Activated CD4-positive, alpha-beta T cell treated with anti-CD3 and anti-CD28 coated beads, Interleukin-2, amount 50 U/mL, for 16 hours (primary cell): ENCODE measurements around the gene ITPR1.

ENCODE experiments used
- DNase-seq: peaks from one replicate; pipeline ENCODE4 v3.0.0-alpha.2; 2020

Gene ITPR1

DNA sequence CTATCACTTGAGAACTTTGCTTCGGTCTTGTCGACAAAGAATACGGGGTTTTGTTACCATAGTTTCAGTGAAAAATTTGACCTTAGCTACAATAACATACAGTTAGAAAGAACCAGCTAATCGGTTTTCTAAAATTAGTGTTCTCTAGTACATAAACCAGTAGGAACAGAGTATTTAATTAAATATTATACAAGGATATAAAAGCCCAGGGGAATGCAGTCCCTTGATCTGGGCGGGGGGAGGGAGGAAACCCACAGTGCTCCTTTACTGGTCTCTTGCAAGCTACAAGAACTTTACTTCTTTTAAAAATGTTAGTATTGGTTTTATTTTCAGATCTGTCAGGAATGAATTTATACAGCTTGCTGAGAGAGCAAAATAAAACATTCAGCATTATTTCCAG is 41.8 kb downstream of the ITPR1 start:
- no peak for DNase-seq

DNA sequence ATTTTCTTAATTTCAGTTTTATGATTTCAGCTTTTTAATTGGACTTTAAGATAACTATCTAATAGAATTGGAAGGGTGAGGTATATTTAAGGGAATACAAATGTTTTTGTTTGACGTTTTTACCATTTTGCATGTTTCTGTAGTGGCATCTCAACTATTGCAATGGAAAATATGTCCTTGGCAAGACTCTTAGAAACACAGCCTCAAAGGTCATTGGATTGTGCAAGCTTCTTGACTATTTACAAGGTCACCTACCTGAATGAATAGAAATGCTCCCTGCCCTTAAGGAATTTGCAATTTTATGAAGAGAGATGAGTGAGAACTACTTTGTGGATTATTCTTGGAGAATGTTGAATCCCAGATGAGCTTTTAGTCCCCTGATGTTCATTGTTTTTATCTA is 43.1 kb downstream of the ITPR1 start:
- no peak for DNase-seq

DNA sequence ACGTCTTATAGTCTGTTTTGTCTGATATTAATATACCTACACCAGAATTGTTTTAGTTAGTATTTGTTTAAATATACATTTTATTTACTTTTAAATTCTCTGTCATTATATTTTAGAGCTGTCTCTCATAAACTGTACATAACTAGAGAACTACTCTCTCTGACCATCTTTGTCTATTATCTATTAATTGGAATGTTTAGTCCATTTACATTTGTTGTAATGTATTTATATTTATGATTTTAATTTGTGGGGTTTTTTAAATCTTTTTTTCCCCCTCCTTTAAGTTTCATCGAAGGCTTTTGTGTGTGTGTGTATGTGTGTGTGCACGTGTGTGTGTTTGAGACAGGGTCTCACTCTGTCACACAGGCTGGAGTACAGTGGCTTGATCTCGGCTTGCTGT is 47.1 kb downstream of the ITPR1 start:
- DNase-seq, result no peak

DNA sequence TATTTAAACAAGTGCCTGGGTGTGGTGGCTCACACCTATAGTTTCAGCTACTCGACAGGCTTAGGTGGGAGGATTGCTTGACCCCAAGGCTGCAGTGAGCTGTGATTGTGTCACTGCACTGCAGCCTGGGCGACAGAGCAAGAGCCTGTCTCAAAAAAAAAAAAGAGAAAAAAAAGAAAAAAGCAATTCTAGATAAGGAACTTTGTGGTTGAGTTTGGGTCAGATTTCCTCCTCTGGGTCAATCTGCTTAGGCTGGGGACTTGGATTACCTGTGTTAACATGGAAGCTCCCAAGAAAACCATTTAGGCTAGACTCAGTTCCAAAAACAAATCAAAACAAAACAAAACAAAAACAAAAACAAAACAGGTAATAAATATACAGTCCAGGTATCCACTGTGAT is 50.0 kb downstream of the ITPR1 start:
- no peak for DNase-seq

DNA sequence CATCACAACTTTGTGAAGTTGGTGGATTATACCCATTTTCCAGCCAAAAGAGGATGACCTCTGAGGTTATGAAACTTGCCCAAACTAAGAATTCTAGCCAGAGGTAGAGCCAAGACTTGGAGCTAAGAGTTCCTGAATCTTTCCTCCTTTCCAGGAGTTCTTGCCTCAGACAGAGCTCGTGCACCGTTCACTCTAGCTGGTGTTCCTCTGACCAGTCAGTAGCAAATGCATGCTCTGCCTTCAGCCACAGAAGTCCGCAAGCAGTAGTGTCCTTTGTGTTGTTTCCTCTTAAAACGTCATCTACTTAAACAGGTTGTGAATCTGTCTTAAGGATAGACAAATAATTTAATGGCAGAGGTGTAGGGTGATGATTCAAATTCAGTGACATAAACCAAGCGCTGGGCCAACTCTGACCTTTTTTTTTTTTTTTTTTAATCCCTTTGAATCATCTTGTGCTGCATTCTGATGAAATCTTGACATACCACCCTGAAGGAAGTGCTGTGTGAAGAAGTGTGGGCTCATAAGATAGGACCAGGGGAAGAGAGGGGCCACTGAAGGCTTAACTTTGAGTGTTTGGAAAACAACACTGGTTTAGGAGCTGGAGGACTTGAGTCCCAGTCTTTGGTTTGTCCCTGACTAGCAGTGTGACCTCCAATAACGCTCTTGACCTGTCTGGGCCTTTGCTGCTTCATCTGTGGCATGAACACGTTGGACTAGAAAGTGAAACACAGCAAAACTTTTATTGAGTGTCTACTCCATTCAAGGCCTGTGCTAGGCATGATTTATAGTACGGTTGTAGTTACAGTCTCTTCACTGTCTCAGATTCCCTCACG is 53.4 kb downstream of the ITPR1 start:
- DNase-seq, result no peak

DNA sequence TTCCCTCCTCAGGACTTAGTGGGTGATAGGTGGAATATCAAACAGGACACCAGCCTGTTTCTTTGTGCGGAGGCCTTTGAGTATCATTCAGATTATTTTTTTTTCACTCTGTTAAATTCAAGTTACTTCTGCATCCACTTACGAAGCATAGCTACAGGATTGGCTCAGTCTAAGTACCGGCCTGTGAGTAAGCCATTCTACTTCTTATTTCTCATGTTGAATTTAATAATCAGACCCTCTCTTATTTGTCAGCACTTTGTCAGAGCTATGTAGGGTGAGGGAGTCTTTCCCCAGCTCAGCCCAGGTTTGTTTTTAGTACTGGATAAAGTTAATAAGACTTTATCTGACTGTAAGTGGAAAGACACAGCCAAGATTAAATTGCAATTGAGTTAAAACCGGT is 54.7 kb downstream of the ITPR1 start:
- no peak for DNase-seq

DNA sequence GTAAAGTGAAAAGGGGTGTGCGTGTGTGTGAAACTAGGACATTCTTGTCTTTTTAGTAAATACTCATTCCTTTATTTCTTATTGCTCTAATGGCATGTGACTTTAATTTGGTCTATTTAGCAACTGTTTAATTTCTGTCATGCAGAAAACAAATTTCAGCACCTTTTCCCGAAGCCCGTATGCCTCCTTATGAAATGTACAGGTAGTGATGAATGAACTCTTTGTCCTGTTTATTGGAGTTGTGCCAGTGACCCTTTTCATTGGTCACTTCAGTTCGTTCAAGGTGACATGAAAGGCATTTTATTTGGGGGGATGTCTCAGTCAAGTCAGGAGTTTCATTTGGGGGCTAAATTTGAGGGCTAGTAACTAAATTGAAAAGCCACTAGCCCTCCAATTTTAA is 55.2 kb downstream of the ITPR1 start:
- no peak for DNase-seq

DNA sequence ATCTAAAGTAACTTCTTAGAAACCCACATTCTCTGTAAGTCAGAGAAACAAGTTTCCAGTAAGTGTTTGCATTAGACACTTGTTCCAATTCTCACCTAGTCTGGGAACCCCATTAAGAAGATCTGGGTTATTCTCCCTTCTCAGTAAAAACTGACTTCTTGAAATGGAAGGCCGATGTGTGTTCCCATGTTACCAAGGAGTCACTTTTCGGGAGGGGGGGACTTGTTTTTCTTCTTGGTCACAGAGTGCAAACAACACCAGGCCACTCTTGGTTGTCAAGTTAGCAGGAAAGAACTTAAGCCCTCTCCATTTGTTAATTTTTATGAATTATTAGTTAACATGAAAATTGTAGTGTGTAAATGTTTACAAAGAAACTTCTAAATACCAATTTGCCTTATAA is 55.6 kb downstream of the ITPR1 start:
- no peak for DNase-seq

DNA sequence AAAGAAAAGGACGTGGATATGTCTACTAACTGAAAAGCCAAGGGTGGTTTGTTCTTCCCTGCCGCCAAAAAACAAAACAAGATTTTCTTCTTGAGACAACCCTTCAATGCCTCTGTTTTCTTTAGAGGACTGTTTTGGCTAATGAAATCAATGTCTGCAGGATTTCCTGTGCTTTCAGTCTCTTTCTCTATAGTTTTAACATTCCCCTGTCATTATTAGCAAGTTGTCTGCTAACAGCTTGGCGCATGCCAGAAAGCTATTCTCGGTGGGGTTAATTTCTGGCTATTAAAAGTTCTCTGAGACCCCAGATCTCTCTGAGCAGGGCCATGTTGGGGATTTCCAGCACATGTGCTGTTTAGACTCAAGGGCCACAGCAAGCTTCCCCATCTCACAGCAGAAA is 56.7 kb downstream of the ITPR1 start:
- DNase-seq, result no peak

DNA sequence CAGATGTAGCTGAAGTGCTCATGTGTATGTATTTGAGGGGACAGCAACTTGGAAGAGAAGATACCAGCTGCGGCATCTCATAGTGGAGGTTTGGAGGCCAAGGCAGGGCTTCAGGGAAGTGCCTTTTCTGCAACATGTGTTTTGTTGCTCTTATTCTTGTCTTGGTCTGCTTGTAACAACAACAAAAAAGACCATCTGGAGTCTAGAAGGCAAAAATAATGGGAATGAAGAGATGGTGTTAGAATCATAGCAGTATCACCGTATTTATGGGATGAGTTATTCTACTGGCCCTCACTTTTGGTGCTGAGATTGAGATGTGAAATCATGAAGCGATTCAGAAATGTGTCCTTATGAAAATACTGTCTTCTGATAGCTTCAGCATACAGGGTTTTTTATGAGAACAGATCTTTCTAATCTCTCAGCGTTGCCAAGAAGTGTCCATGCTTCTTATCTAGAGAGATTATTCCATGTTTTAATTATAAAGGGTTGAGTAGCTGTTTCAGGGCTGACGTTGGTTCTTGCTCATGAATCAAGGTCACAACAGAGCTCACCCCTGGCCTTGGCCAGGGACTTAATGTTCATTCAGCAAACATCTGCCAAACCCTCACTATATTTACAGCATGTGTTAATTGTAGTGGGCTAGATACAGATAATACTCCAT is 58.0 kb downstream of the ITPR1 start:
- no peak for DNase-seq

DNA sequence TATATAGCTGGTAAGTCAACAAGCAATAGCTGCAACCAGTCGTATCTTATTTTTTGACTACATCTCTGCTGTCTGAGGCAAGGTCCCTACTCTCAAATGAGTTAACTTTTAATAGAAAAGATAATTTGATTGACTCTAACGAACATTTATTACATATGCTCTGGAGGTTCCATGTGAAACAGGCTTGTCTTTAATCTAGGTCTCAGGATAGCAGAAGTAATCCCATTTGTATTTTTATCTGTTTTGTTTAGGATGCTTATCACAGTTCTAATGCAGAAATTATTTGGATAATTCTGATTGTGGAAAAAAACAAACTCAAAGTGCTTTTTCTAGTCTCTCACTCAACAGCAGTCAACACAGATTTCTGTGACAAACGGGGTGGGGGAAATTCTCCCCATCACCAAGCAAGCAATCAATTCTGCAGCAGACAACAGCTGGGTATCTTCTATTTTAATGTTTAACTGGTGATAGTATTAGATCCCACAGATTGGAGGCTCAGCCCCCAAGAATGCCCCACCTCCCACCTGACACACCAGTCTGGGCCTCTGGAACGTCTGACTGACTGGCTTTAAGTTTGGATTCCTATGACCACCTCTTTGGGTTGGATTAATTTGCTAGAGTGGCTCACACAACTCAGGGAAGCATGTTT is 58.8 kb downstream of the ITPR1 start:
- DNase-seq, result no peak

DNA sequence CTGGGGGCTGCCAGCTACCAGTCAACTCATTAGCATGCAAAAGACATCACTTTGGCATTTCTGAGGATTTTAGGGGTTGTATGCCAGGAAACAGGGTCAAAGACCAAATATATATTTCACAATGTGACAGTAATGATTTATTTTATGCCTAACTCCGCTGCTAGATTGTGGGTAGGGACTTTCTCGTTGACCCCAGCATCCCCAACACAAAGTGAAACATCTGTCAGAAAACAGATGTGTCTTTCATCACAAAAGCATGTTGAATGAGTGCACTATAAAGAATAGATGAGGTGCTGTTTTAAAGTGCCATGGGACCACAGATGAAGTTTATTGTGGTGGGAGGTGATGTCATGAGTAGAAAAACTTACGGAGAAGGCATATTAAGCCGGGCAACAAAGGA is 59.7 kb downstream of the ITPR1 start:
- no peak for DNase-seq

DNA sequence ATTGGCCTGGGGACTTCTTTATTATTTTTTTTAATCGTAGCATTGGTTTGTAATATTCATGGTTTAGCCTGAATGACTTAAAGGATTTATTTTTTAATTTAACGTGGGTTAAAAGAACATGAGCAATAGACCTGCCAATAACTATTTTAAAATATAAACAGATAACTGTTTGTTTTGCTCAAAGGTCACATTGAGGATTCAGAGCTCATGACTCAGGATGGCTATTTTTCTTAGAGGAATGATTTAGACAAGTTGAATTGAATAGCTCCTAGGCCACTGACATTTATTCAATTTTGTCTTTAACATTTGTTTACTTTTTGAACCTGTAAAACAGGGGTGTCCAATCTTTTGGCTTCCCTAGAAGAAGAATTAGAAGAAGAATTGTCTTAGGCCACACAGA is 68.5 kb downstream of the ITPR1 start:
- DNase-seq, result no peak

DNA sequence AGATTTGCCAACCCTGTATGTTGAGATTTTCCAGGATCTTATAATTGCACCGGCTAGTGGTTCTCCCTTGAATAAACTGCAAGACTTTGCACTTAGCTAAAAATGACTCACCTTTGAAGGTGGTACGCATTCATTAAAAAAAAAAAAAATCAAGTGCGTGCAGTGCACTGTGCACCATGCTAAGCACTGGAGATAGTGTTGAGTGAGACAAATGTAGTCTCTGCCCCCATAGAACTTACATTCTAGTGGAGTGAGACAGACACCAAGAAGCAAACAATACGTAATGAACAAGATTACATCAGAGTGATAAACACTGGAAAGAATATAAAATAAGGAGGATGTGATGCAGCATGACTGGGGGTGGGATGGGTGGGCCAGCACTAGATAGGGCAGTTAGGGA is 69.4 kb downstream of the ITPR1 start:
- no peak for DNase-seq

DNA sequence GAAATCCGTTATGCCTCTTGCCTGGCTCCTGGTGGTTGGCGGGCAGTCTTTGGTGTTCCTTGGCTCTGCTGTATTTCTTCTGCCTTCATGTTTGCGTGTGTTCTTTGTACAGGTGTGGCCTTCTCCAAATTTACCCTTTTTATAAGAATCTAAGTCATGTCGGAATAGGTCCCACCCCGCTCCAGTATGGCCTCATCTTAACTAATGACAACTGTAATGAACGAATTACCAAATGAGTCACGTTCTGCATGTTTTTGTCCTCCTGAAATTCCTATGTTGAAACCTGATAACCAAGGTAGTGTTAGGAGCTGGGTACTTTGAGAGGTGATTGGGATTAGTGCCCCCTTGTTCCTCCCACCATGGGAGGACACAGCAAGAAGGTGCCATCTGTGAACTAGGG is 71.1 kb downstream of the ITPR1 start:
- no peak for DNase-seq

DNA sequence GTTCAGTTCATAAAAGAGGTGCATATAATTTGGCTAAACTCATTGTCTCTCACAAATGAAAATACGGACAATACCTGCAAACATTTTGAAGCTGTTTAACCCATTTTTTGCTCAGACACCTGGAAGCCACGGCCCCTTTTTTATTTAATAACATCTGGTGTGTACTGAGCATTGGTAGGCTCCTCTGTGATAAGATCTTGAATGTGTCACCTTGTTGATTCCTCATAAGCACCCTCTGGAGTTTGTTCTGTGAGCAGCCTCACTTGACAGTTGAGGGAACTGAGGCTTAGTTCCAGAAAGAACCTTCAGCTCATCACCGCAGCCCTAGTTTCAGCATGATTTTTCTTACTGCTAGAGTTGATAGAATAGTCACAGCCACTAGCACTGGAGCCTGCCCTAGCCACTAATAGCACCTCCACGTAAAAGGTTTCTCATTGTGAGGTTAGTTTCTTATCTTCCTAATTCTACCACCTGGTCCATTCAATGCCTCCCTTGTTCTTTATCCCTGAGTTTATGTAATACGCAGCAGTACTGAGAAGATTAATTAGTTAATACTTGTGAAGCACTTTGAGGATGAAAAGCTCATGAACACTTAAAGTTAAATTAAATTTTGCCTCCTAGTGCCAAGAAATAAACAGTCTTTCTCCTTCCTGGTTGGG is 71.9 kb downstream of the ITPR1 start:
- DNase-seq, result no peak

DNA sequence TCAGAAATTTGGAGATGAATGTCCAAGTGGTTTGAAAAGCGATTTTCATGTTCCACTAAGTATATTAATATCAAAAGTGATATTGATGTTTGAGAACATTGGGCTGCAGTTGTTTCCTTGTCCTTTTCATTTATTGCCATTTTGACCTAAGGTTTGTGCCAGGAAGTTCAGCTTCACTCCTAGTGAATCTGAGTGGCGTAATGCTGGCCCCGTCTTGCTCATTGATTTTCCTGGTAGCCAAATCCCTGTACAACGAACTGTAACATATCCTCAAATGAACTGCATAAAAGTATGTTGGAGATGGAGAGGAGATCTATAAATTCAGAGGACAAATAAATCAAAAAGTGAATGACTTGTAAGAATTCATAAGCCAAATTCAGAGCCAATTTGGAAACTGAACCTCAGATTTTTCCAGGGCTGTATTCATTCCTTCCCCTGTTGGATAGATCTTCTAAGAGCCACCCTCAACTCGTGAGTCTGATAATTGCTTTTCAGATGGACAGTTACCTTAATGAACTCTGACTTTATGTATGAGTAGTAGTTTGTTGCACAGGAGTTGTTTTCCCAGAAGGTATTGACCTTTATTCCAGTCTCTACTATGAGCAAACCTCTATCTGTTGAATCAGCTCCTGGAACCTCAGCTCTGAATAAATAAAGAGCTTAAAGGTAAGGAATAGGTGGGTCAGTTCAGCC is 72.8 kb downstream of the ITPR1 start:
- DNase-seq, result no peak

DNA sequence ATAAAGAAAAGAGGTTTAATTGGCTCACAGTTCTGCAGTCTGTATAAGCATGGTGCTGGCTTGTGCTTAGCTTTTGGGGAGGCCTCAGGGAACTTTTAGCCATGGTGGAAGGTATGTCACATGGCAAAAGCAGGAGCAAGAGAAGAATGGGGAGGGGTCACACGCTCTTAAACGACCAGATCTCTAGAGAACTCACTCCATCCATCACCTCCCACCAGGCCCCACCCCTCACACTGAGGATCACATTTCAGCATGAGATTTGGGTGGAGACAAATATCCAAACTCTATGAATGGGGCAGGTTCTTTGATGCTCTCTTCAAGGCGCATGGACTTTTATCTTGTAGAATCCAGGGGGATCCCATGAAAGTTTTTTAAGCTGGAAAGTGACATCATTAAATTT is 75.7 kb downstream of the ITPR1 start:
- no peak for DNase-seq

DNA sequence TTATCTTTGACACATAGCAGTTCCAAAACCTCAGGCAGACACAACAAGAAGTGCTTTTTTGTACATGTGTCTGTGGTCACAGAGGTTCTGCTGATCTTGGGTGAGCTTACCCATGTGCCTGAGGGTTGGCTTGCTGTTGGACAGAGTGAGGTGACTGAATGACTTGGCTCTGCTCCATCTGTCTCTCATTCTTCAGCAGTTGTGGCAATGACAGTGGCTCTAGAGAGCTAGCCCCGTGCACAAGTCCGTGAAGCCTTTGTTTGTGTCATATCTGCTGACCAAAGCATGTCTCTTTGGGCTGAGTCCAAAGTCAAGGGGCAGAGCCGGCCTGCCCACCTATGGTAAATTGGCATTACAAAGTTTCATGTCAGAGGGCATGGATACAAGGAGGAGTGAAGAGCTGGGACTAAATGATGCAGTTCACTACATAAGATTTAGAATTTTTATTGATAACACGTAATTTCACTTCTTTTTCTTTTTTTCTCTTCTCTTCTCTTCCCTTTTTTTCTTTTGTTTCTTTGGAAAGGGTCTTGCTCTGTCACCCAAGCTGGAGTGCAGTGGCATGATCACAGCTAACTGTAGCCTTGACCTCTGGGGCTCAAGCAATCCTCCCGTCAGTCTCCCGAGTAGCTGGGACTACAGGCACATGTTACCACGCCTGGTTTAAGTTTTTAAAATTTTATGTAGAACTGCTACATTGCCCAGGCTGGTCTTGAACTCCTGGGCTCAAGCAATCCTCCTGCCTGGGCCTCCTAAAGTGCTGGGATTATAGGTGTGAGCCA is 77.9 kb downstream of the ITPR1 start:
- DNase-seq, result no peak

DNA sequence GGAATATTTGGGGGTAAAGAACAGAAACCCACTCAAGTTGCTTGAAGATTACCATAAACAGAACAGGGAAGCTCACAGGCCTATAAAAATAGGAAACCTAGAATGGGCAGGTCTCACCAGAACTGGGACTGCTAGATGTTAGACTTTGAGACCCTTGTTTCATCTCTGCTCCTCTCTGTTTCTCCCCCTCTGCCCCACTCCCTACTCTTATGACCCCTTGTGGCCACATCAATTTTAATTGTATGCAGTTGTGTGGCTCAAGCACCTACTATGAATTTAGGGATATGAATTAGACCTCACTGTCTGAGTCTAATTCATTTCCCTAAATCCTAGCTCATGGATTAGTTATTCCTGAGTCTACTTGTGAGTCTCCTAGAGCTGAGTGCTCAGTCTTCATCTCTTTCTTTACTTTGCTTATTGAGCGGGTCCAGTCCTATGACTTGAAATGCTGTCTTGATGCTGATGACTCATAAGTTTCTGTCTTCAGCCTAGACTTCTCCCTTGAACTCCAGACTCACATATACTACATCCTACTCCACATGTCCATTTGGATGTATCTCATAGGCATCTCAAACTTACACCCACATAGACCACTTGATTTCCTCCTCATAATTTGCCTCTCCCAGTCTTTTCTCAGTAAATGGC is 78.7 kb downstream of the ITPR1 start:
- DNase-seq, result no peak

DNA sequence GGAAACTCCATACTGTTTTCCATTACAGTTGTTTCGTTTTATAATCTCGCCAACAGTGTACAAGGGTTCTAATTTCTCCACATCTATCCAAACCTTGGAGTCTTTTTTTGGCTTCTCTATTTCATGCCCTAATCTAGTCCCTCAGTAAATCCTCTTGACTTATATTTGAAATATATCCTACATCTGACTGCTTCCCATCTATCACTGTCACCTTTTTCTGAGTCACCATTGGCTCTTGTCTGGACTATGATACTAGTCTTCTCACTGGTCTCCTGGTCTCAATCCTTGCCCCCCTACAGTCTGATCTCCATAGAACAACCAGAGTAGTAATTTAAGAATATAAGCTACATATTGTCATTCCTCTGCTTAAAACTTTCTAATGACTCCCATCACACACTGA is 80.0 kb downstream of the ITPR1 start:
- no peak for DNase-seq
